Transverse colon (tissue), 4 donors: ENCODE measurements around the gene UGT3A1. TPM values are rescaled to one million over a fixed set of nuclear protein-coding genes. Genes with fewer than 3 reads are reported as not detected.
"Not testable (repeated sequence)": the region's sequence is repeated elsewhere in the genome, so short reads cannot be mapped to it uniquely, and the experiment has no call there.

Source experiments
- DNase-seq: peaks from one replicate; pipeline ENCODE4 v3.0.0-alpha.2; 2019
- H3K27ac ChIP-seq, 4 donors: fragments of 200-600 bp; sonication (generic); 2 replicates each; pipeline ENCODE4 v1.5.1; 2016 to 2018; ENCODE audit warnings: inconsistent platforms in 4 of 4
- H3K27me3 ChIP-seq: fragments of 200-600 bp; sonication (generic); 2 replicates; pipeline ENCODE4 v1.5.1; 2017; ENCODE audit warnings: inconsistent platforms
- H3K36me3 ChIP-seq, 4 donors: fragments of 200-600 bp; sonication (generic); 2 replicates each; pipeline ENCODE4 v1.5.1; 2017 to 2019; ENCODE audit warnings: inconsistent platforms in 4 of 4
- H3K4me1 ChIP-seq, 4 donors: fragments of 200-600 bp; sonication (generic); 2 replicates each; pipeline ENCODE4 v1.5.1; 2017 to 2020; ENCODE audit warnings: inconsistent platforms in 4 of 4
- H3K4me3 ChIP-seq, 4 donors: fragments of 200-600 bp; sonication (generic); 1 replicate in 1 of 4; 2 replicates in 3 of 4; pipeline versions ENCODE4 v1.5.1 to v1.6.1; 2017 to 2019; ENCODE audit warnings: inconsistent platforms in 4 of 4
- H3K9me3 ChIP-seq, 2 donors: fragments of 200-600 bp; sonication (generic); 2 replicates each; pipeline ENCODE4 v1.5.1; 2017 to 2019; ENCODE audit warnings: inconsistent platforms in 2 of 2
- CTCF ChIP-seq, 5 experiments: fragments of 200-600 bp in 3 of 5; fragments of 450-650 bp in 2 of 5; sonication (generic) in 3 of 5; IDR thresholded peaks; 1 replicate in 2 of 5; 2 replicates in 3 of 5; pipeline ENCODE4 v1.5.1; 2016 to 2017; ENCODE audit warnings: antibody characterized with exemption in 5 of 5, inconsistent platforms in 3 of 5, mild to moderate bottlenecking in 2 of 5, moderate library complexity in 1 of 5
- EP300 ChIP-seq: sonication (generic); formaldehyde crosslinking; IDR thresholded peaks from one replicate; pipeline ENCODE4 v1.6.1; 2017; ENCODE audit warnings: antibody characterized with exemption, low read depth
- POLR2A ChIP-seq: fragments of 450-650 bp; IDR thresholded peaks from one replicate; pipeline ENCODE4 v1.6.1; 2016; ENCODE audit warnings: antibody characterized with exemption, mild to moderate bottlenecking, moderate library complexity
- POLR2AphosphoS5 ChIP-seq, 3 donors: sonication (generic); formaldehyde crosslinking; IDR thresholded peaks; one replicate each; pipeline ENCODE4 v1.6.1; 2016; ENCODE audit warnings: antibody characterized with exemption in 3 of 3
- WGBS, 2 donors: methylation state at CpG; one replicate each; pipeline ENCODE4 v1.1.5; 2018; ENCODE audit warnings: low coverage in 1 of 2; 5-methylcytosine and 5-hydroxymethylcytosine counted together
- in situ Hi-C, 4 donors: fragments of 200-750 bp; cut with MboI; loops; one replicate each; pipeline versions ENCODE4 v1.15.0 to v1.15.1; 2017; ENCODE audit warnings: low sequenced_read_pairs in 3 of 4, low pct_ligation_motif_present in 1 of 4, low pct_unique_long_range_greater_than_20kb in 1 of 4
- intact Hi-C: fragments of 100-400 bp; cut with DNase I; formaldehyde crosslinking; loops from one replicate; pipeline ENCODE4 v1.15.1; 2023; ENCODE audit warnings: low total_unique reads
- total RNA-seq, 4 donors: library from RNA; depleted of rRNA; stranded (reverse); fragments of >200 nt; gene quantifications; one replicate each; pipeline ENCODE4 v1.1.0, GENCODE V29; 2016

The UGT3A1 gene
- not detected for total RNA-seq

DNA sequence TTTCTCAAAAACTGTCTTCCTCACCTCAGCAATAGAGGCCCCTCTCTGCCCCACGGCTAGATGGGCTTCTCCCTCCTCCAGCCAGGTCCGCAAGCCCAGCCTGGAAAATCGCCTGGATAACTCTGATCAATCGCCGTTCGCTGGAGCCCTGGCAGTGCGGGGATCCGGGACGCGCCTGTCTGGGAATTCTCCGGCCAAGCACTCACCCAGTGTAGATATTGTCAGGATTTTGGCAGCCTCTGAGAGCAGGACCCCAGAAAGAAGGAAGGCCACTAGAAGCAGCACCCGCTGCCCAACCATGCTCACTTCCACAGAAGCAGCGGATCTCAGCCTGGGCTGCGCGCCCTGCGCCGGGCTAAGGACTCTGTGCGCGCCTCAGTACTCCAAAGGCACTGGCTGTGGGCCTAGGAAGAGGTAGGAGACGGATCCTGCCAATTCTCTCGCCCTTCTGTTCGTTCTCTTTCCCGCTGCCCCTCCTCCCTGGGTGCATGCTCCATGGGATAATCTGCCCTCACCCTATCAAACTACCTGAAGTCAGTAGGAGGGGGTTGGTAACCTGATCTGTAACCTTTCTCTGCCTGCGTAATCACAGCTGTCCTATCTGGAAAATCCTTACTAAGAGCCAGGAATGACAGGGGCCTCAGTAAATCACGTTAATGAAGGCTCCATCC is at the start of gene UGT3A1:
Gene UGT3A1, minus strand, starts transcription at position 450 of the 671 bp plus-strand sequence. Its CDS starts 150 bp downstream, at position 300.
- in situ Hi-C loops (no loop called here), intact Hi-C loops (no loop called here)
- Histone ChIP-seq H3K9me3 (no peaks in the 10 kb centered on the region), H3K36me3 (no peaks in the 10 kb centered on the region), H3K27ac (no peak within 1 kb of the TSS), H3K27me3 (peaks cover 9% of the 10 kb centered on the region), H3K4me3 (no peak within 1 kb of the TSS), H3K4me1 (no peaks in the 10 kb centered on the region)
- no peak for TF ChIP-seq CTCF (IDR thresholded peaks at IDR 0.05)
- no peak for TF ChIP-seq POLR2AphosphoS5 (IDR thresholded peaks at IDR 0.05)
- no peak for TF ChIP-seq EP300
- no peak for TF ChIP-seq POLR2A
- WGBS, 2 donors: 37 to 40% methylated on average over 6 to 25 of the region's 25 CpGs
- no peak for DNase-seq

DNA sequence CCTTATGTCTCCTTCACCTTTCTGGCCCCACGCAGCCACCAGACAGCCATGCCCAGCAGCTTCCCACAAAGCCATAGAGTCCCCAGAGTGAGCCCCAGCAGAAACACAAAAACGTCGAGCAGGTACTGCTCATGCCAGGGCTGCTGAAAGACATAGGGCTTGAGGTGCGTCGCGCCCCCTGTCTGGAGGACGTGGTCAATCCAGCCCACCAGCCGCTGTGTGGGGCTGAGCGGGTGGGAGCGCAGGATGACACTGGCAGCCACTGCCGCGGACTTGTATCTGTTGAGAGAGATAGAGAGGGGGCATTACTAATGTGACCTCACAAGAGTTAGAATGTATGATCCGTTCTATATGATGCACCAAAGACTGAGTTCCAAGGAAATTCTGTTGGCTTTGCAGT is 44.5 kb upstream of the UGT3A1 start:
- Histone ChIP-seq H3K4me1 (no peaks in the 10 kb centered on the region), H3K36me3 (no peaks in the 10 kb centered on the region), H3K4me3 (no peak overlapping the region), H3K27me3 (no peaks in the 10 kb centered on the region), H3K27ac (no peak overlapping the region), H3K9me3 (no peaks in the 10 kb centered on the region)
- intact Hi-C loops: no loop called here
- TF ChIP-seq CTCF (IDR thresholded peaks at IDR 0.05) (no peak), POLR2AphosphoS5 (IDR thresholded peaks at IDR 0.05) (no peak), POLR2A (no peak), EP300 (no peak)
- WGBS, 2 donors: 83 to 95% methylated on average over 1 to 13 of the region's 13 CpGs
- in situ Hi-C loops: no loop called here
- DNase-seq: no peak

DNA sequence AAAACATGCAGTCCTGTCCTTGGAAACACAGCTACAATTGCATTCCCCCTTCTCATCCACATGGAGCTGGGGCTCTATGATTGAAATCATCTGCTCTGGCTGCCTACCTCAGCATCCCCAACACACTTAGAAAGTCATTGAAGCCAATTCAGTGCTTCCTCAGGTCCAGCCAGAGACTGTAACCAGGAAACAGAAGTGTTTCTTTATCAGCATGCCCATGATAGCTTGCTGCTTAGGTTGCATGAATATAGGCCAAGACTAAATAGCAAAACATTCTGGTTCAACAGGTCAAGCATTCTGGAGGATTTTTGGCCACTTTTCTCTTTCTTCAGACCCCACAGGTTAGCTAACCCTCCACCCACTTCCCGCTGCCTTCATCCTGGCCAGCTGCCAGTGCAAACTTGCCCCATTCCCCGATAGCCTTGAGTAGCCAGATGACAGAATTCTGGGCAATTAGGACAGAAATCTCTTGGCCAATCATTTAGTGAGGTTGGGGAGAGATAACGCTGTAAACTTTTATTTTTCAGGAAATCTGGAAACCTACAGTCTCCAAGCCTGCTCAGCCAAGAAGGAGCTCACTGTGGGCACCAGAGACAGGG is 43.4 kb upstream of the UGT3A1 start:
- H3K36me3 ChIP-seq, DNase-seq, in situ Hi-C loops, H3K9me3 ChIP-seq, H3K4me1 ChIP-seq, H3K4me3 ChIP-seq, intact Hi-C loops, H3K27ac ChIP-seq, H3K27me3 ChIP-seq: not testable (repeated sequence)
- 39% methylated on average over 3 of the region's 3 CpGs; no CpG with 5 or more reads in 1 of the 2 donors for WGBS, 2 donors

DNA sequence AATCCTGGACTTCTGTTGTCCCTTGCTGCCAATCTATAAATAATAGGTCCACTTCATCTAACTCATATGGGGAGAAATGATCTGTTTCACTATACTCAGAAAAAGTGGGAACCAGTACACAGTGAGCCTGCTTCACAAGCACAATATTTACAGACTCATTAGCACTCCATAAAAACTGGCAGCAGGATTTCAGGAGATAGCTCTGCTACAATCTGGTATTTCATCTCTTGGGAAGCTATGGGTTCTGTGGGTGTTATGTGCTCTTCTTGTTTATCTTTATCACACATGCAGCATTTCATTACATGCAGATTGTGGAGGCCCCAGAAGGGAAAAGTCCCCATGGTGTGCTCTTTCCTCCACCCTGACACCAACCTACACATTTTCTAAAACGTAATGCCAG is 42.3 kb upstream of the UGT3A1 start:
- no peaks in the 10 kb centered on the region for H3K9me3 ChIP-seq
- 69% methylated on average over 1 of the region's 1 CpG; no CpG with 5 or more reads in 1 of the 2 donors for WGBS, 2 donors
- no peaks in the 10 kb centered on the region for H3K27me3 ChIP-seq
- no peaks in the 10 kb centered on the region for H3K36me3 ChIP-seq
- DNase-seq: no peak
- H3K4me1 ChIP-seq: no peaks in the 10 kb centered on the region
- no peak overlapping the region for H3K4me3 ChIP-seq
- no peak for TF ChIP-seq EP300
- TF ChIP-seq POLR2A: no peak
- no peak for TF ChIP-seq CTCF (IDR thresholded peaks at IDR 0.05)
- TF ChIP-seq POLR2AphosphoS5 (IDR thresholded peaks at IDR 0.05): no peak
- in situ Hi-C loops: no loop called here
- no peak overlapping the region for H3K27ac ChIP-seq
- intact Hi-C loops: no loop called here
